ENCODE measurements around the gene BTF3L4. TPM values are rescaled to one million over a fixed set of nuclear protein-coding genes. Genes with fewer than 3 reads are reported as not detected.

The BTF3L4 gene
- total and polyA plus RNA-seq, 2 donors (not counting 1 experiment from before 2014, with no cell fraction given): 55.5 to 73.3 TPM

- Histone ChIP-seq H3K9me3 (ENCODE audit: control insufficient read depth, insufficient read depth, low read depth, low read length) (no peaks in the 10 kb centered on the region), H3K4me1 (ENCODE audit: control insufficient read depth, extremely low read depth, insufficient read depth, low read length) (no peaks in the 10 kb centered on the region), H3K36me3 (ENCODE audit: control insufficient read depth, insufficient read depth, low read length) (no peaks in the 10 kb centered on the region), H3K4me3 (replicated peaks in 1 of 4; ENCODE audit: control extremely low read depth in 1 of 4, insufficient read depth in 1 of 4, low read depth in 3 of 4, low read length in 4 of 4) (no peak overlapping the region), H3K9ac (ENCODE audit: insufficient read depth, low read length) (no peak overlapping the region), H3K4me2 (ENCODE audit: extremely low read depth, insufficient read depth, low read length) (no peak overlapping the region), H4K20me1 (ENCODE audit: control insufficient read depth, extremely low read depth, insufficient read depth, low read length) (no peaks in the 10 kb centered on the region), H3K27me3 (ENCODE audit: control insufficient read depth, insufficient read depth, low read length) (no peaks in the 10 kb centered on the region), H2AFZ (ENCODE audit: low read length) (no peak overlapping the region), H3K27ac (ENCODE audit: insufficient read depth, low read length) (no peak overlapping the region), H3K79me2 (ENCODE audit: control insufficient read depth, insufficient read depth, low read length) (no peaks in the 10 kb centered on the region)
- TF ChIP-seq EZH2 (IDR thresholded peaks at IDR 0.05; ENCODE audit: low read length, missing control alignments): no peak
- DNase-seq (ENCODE audit: low read depth in 2 of 2): no peak
These were observed 56.4 kb downstream of the BTF3L4 start for GRCh38 chr1:52112489-52112888.

DNA sequence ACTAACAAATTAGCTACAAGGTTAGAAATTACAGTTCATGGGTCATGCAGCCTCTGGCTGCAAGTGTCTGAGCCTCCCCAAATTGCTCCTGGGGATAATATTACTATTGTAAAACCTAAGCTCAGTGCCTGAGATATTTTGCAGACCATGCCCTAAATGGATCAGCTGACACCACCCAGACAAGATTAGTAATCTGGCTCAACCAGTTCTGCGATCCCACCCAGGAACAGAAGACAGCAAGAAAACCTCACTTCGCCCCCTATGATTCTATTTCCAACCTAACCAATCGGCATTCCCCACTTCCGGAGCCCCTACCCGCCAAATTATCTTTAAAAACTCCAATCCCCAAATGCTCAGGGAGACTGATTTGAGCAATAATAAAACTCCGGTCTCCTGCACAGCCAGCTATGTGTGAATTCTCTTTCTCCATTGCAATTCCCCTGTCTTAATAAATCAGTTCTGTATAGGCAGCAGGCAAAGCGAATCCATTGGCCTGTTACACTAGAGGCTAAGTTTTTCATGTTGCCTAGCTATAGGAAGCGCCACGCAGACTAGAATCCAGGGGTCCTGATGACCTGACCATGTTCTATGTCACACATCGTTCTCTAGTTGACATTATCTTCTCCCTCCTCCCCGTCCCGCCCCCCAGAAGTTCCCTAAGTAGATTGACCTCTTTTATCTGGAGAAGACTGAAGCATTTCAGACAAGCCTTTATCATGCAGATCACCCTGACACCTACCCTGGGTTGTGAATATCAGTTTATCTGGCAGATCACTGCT lies 63.4 kb downstream of the BTF3L4 start:
- TF ChIP-seq, protein P1, sequence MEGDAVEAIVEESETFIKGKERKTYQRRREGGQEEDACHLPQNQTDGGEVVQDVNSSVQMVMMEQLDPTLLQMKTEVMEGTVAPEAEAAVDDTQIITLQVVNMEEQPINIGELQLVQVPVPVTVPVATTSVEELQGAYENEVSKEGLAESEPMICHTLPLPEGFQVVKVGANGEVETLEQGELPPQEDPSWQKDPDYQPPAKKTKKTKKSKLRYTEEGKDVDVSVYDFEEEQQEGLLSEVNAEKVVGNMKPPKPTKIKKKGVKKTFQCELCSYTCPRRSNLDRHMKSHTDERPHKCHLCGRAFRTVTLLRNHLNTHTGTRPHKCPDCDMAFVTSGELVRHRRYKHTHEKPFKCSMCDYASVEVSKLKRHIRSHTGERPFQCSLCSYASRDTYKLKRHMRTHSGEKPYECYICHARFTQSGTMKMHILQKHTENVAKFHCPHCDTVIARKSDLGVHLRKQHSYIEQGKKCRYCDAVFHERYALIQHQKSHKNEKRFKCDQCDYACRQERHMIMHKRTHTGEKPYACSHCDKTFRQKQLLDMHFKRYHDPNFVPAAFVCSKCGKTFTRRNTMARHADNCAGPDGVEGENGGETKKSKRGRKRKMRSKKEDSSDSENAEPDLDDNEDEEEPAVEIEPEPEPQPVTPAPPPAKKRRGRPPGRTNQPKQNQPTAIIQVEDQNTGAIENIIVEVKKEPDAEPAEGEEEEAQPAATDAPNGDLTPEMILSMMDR (conservative IDR thresholded peaks at IDR 0.05 in 1 of 2, IDR thresholded peaks at IDR 0.05 in 1 of 2; ENCODE audit: low read depth in 1 of 2, low read length in 2 of 2): no peak
- TF ChIP-seq EZH2 (IDR thresholded peaks at IDR 0.05; ENCODE audit: low read length, missing control alignments): no peak
- Histone ChIP-seq H3K79me2 (ENCODE audit: control insufficient read depth, insufficient read depth, low read length) (no peaks in the 10 kb centered on the region), H4K20me1 (ENCODE audit: control insufficient read depth, extremely low read depth, insufficient read depth, low read length) (no peaks in the 10 kb centered on the region), H3K27me3 (ENCODE audit: control insufficient read depth, insufficient read depth, low read length) (no peaks in the 10 kb centered on the region), H2AFZ (ENCODE audit: low read length) (no peak overlapping the region), H3K4me2 (ENCODE audit: extremely low read depth, insufficient read depth, low read length) (no peak overlapping the region), H3K4me3 (replicated peaks in 1 of 4; ENCODE audit: control extremely low read depth in 1 of 4, insufficient read depth in 1 of 4, low read depth in 3 of 4, low read length in 4 of 4) (no peak overlapping the region), H3K36me3 (ENCODE audit: control insufficient read depth, insufficient read depth, low read length) (no peaks in the 10 kb centered on the region), H3K4me1 (ENCODE audit: control insufficient read depth, extremely low read depth, insufficient read depth, low read length) (no peaks in the 10 kb centered on the region), H3K9me3 (ENCODE audit: control insufficient read depth, insufficient read depth, low read depth, low read length) (no peaks in the 10 kb centered on the region), H3K27ac (ENCODE audit: insufficient read depth, low read length) (no peak overlapping the region), H3K9ac (ENCODE audit: insufficient read depth, low read length) (no peak overlapping the region)
- DNase-seq (ENCODE audit: low read depth in 2 of 2): no peak

GRCh38 chr1:52122384-52122783 lies 66.3 kb downstream of the BTF3L4 start:
- no peak overlapping the region for H3K4me2 ChIP-seq (ENCODE audit: extremely low read depth, insufficient read depth, low read length)
- H3K4me3 ChIP-seq (replicated peaks in 1 of 4; ENCODE audit: control extremely low read depth in 1 of 4, insufficient read depth in 1 of 4, low read depth in 3 of 4, low read length in 4 of 4): no peak overlapping the region
- no peak overlapping the region for H3K9ac ChIP-seq (ENCODE audit: insufficient read depth, low read length)
- no peaks in the 10 kb centered on the region for H3K36me3 ChIP-seq (ENCODE audit: control insufficient read depth, insufficient read depth, low read length)
- no peak overlapping the region for H2AFZ ChIP-seq (ENCODE audit: low read length)
- no peaks in the 10 kb centered on the region for H3K79me2 ChIP-seq (ENCODE audit: control insufficient read depth, insufficient read depth, low read length)
- H3K27me3 ChIP-seq (ENCODE audit: control insufficient read depth, insufficient read depth, low read length): no peaks in the 10 kb centered on the region
- H3K4me1 ChIP-seq (ENCODE audit: control insufficient read depth, extremely low read depth, insufficient read depth, low read length): no peaks in the 10 kb centered on the region
- DNase-seq (ENCODE audit: low read depth in 2 of 2): no peak
- H3K27ac ChIP-seq (ENCODE audit: insufficient read depth, low read length): no peak overlapping the region
- no peaks in the 10 kb centered on the region for H4K20me1 ChIP-seq (ENCODE audit: control insufficient read depth, extremely low read depth, insufficient read depth, low read length)
- no peaks in the 10 kb centered on the region for H3K9me3 ChIP-seq (ENCODE audit: control insufficient read depth, insufficient read depth, low read depth, low read length)
- TF ChIP-seq, protein P1 (conservative IDR thresholded peaks at IDR 0.05 in 1 of 2, IDR thresholded peaks at IDR 0.05 in 1 of 2; ENCODE audit: low read depth in 1 of 2, low read length in 2 of 2): no peak
- TF ChIP-seq EZH2 (IDR thresholded peaks at IDR 0.05; ENCODE audit: low read length, missing control alignments): no peak
